ENCODE data around the gene SEMA4G.

The SEMA4G gene

DNA sequence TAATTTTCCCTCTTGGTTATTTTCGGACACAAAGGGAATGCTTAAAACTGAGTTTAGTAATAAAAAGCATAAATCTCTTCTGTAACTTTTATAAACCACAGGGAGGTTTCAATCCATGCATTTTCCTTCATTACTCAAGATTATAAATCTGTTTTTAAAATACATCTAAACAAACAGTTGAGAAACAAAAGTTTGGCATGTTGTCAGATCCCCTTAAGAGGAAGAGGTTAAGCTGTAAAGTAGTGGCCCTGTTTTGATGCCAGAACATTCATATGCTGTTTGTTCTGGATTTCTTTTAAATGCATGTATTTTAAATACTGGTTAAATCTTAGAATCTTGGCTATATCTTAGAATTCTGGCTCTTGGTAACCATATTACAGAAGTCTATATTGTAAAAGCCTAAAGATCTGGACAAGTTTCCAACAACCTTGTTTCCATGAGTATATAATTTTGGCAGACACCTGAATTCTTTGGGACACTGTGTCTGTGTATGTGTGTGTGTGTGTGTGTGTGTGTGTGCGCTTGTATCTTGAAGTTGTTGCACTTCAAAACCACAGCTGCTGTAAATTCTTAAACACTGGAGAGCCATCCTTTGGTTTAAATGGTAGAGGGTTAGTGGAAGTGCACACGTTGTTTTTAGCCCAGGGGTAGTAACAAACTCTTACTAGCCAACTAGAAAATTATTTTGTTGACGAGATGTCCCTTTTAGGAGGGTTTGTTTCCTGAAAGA is 6.8 kb upstream of the SEMA4G start:
- TF ChIP-seq, protein P1, sequence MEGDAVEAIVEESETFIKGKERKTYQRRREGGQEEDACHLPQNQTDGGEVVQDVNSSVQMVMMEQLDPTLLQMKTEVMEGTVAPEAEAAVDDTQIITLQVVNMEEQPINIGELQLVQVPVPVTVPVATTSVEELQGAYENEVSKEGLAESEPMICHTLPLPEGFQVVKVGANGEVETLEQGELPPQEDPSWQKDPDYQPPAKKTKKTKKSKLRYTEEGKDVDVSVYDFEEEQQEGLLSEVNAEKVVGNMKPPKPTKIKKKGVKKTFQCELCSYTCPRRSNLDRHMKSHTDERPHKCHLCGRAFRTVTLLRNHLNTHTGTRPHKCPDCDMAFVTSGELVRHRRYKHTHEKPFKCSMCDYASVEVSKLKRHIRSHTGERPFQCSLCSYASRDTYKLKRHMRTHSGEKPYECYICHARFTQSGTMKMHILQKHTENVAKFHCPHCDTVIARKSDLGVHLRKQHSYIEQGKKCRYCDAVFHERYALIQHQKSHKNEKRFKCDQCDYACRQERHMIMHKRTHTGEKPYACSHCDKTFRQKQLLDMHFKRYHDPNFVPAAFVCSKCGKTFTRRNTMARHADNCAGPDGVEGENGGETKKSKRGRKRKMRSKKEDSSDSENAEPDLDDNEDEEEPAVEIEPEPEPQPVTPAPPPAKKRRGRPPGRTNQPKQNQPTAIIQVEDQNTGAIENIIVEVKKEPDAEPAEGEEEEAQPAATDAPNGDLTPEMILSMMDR (IDR thresholded peaks at IDR 0.05; ENCODE audit: borderline replicate concordance, control extremely low read depth, extremely low read depth, insufficient read depth, missing control alignments), result no peak
- DNase-seq (ENCODE audit: low spot score), result no peak
- in situ Hi-C loops (cut with MboI; ENCODE audit: low sequenced_read_pairs, unreplicated experiment), result no loop called here

DNA sequence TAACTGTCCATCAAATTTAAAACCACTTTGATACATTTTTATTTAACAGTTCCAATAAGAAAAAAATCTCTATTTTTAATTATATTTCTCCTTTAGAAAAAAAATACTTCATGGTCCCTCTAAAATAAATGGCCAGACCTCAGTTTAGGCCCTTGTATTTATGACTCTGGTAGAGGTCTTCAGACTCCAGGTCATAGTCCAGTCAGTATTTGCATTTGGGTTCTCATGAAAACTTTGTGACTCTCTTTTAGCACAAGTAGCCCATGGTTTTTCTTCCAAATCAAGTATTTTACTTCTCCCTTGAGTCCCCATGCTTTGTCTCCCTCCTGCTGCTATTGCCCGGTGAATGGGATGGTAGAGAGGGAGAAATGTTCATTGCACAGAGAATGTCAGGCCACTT is 5.5 kb upstream of the SEMA4G start:
- TF ChIP-seq, protein P1 (IDR thresholded peaks at IDR 0.05; ENCODE audit: borderline replicate concordance, control extremely low read depth, extremely low read depth, insufficient read depth, missing control alignments), result no peak
- no peak for DNase-seq (ENCODE audit: low spot score)
- in situ Hi-C loops (cut with MboI; ENCODE audit: low sequenced_read_pairs, unreplicated experiment), result no loop called here

DNA sequence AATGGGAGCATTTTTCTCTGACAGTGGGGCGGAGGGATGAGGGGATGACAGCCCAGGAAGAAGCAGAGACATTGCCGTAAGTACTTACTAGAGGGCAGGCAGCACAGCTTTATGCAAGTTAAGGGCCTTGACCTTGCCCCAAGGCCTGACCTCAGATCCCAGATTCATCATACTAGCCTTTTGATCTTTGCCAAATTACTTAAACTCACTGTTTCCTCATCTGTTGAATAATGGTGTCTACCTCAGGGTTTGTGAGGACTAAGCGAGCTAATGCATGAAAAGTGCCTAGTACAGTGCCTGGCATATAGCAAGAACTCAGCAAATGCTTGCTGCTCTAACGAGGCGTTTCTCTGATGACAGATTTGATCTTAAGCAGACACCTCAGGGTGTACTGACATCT is 3.5 kb upstream of the SEMA4G start:
- in situ Hi-C loops (cut with MboI; ENCODE audit: low sequenced_read_pairs, unreplicated experiment), result no loop called here
- TF ChIP-seq, protein P1 (IDR thresholded peaks at IDR 0.05; ENCODE audit: borderline replicate concordance, control extremely low read depth, extremely low read depth, insufficient read depth, missing control alignments), result no peak
- DNase-seq (ENCODE audit: low spot score), result no peak

DNA sequence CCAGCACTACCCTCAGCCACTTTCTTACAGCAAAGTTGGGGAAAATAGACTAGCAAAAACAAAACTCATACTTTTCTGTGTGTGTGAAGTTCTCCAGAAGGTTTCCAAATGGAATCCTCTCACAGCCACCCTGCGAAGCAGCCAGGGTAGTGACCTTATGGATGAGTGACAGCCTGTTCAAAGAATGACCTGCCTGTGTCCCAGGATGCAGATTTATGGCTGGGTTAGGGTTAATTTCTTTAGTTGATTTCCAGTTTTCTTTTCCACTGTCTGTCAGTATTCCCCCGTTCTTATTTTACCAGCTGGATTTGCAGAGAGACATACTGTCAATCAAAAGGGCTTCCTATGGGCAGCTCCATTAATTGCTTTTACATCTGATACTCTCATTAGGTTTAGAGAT is 2.4 kb upstream of the SEMA4G start:
- TF ChIP-seq, protein P1 (IDR thresholded peaks at IDR 0.05; ENCODE audit: borderline replicate concordance, control extremely low read depth, extremely low read depth, insufficient read depth, missing control alignments), result no peak
- in situ Hi-C loops (cut with MboI; ENCODE audit: low sequenced_read_pairs, unreplicated experiment), result no loop called here

DNA sequence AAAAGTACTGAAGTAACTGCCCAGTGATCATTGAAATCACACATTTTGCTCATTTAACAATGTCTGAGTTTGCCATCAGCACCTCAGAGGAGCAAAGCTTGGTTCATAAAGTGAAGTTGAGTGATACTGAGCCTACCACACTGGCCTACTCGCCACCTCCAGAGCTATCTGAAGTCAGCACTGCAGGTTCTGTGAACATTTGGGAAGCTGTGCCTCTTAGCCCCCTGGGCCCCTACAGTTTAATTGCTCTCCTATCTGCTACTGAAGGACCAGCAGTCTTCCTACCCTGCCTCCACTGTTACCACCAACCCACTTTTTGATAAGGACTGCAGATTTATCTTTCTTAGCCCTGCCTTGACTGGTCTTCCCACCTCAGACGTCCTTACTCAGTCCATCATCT is 2.0 kb upstream of the SEMA4G start:
- TF ChIP-seq, protein P1 (IDR thresholded peaks at IDR 0.05; ENCODE audit: borderline replicate concordance, control extremely low read depth, extremely low read depth, insufficient read depth, missing control alignments), result no peak
- no peak for DNase-seq (ENCODE audit: low spot score)

More for the DNA sequence above, 2.4 kb upstream of the SEMA4G start:
- DNase-seq (ENCODE audit: low spot score), result no peak

DNA sequence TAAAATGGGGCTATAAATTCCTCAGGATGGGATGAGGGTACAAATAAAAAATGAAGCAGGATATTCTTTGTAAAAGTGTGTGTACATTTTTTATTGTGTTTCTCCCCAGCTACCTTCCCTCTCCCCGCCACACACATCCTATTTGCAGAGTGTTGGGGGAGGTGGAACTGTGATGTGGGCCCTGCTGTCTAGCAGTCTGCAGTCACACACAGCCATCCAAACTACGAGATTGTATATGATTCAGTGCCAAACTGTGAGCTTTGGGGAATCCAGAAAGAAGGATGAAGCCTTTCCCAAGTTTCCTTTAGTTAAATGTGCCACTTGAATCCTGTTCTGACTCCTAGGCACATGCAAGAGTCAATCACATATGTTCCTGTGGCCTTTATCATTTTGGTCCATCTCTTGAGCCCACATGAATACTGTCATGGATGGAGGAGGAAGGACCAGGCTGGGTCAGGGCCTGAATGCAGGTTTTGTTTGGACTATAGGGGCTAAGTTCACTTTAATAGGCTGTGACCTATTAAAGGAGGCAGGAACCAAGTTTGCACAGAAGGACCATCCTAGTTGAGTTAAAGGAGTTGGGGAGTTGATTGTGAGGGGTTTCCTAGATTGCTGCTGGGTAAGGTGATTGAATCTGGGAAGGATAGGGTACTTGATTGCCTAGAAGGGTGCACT is 1.1 kb upstream of the SEMA4G start:
- DNase-seq (ENCODE audit: low spot score), result no peak
- TF ChIP-seq, protein P1 (IDR thresholded peaks at IDR 0.05; ENCODE audit: borderline replicate concordance, control extremely low read depth, extremely low read depth, insufficient read depth, missing control alignments), result no peak
- in situ Hi-C loops (cut with MboI; ENCODE audit: low sequenced_read_pairs, unreplicated experiment), result no loop called here

More for the DNA sequence above, 2.0 kb upstream of the SEMA4G start:
- in situ Hi-C loops (cut with MboI; ENCODE audit: low sequenced_read_pairs, unreplicated experiment), result no loop called here

Data from GM13976 (cell line).